CD4-positive, alpha-beta T cell (primary cell): Measurements from ENCODE around the gene NCAM2. TPM values are rescaled to one million over a fixed set of nuclear protein-coding genes. Genes with fewer than 3 reads are reported as not detected.

ENCODE experiments used
- ATAC-seq: fragments of 200-7000 bp; cut with Tn5 transposase; one replicate; pipeline ENCODE4 v1.10.0; 2022; ENCODE audit warnings: mild to moderate bottlenecking; ENCODE audit not compliant: poor library complexity
- CTCF ChIA-PET: fragments of 350-600 bp; sonication (Branson Sonifier 250); formaldehyde crosslinking; loops from one replicate; lab custom pipeline; 2021; ENCODE audit warnings: antibody characterized with exemption, inconsistent platforms; lab: Charles Lee
- POLR2A ChIA-PET: fragments of 350-600 bp; sonication (Branson Sonifier 250); formaldehyde crosslinking; loops from one replicate; lab custom pipeline; 2021; ENCODE audit warnings: antibody characterized with exemption, inconsistent platforms; lab: Charles Lee
- DNase-seq, 14 experiments: peaks; one replicate each; pipeline ENCODE4 v3.0.0-alpha.2; 2013 to 2020; ENCODE audit warnings: mixed read lengths in 2 of 14
- H3K27ac ChIP-seq, 2 donors: one replicate each; pipeline versions ENCODE4 v1.5.1 to v1.7.0; 2013; ENCODE audit warnings: low read length in 2 of 2, low read depth in 1 of 2, mild to moderate bottlenecking in 1 of 2
- H3K27me3 ChIP-seq, 2 experiments: 1 replicate in 1 of 2; 2 replicates in 1 of 2; pipeline versions ENCODE4 v1.6.1 to v1.7.0; 2013; ENCODE audit warnings: low read length in 2 of 2, control low read depth in 1 of 2, mild to moderate bottlenecking in 1 of 2, moderate library complexity in 1 of 2; ENCODE audit not compliant: insufficient read depth in 2 of 2, control insufficient read depth in 1 of 2
- H3K36me3 ChIP-seq: one replicate; pipeline ENCODE4 v1.6.1; 2013; ENCODE audit warnings: low read length, control low read depth; ENCODE audit not compliant: insufficient read depth
- H3K4me1 ChIP-seq: one replicate; pipeline ENCODE4 v1.6.1; 2013; ENCODE audit warnings: low read length, control low read depth; ENCODE audit not compliant: insufficient read depth
- H3K4me3 ChIP-seq: one replicate; pipeline ENCODE4 v1.5.1; 2013; ENCODE audit warnings: mild to moderate bottlenecking, low read length, moderate library complexity
- H3K9me3 ChIP-seq, 2 experiments: 1 replicate in 1 of 2; 2 replicates in 1 of 2; pipeline versions ENCODE4 v1.6.1 to v1.7.0; 2013; ENCODE audit warnings: low read length in 2 of 2, mild to moderate bottlenecking in 2 of 2, control low read depth in 1 of 2, moderate library complexity in 1 of 2; ENCODE audit not compliant: control insufficient read depth in 1 of 2, insufficient read depth in 1 of 2
- H3K27ac Mint-ChIP-seq: one replicate; pipeline ENCODE4 v1.8.0; 2020; ENCODE audit warnings: mixed read lengths
- H3K27me3 Mint-ChIP-seq: one replicate; pipeline ENCODE4 v1.8.0; 2021; ENCODE audit warnings: mixed read lengths
- H3K36me3 Mint-ChIP-seq: one replicate; pipeline ENCODE4 v1.8.0; 2021; ENCODE audit warnings: low read depth, mixed read lengths
- H3K4me1 Mint-ChIP-seq: one replicate; pipeline ENCODE4 v1.8.0; 2021; ENCODE audit warnings: low read depth, mixed read lengths
- H3K4me3 Mint-ChIP-seq: one replicate; pipeline ENCODE4 v1.8.0; 2020; ENCODE audit warnings: mild to moderate bottlenecking, mixed read lengths
- H3K9me3 Mint-ChIP-seq: one replicate; pipeline ENCODE4 v1.8.0; 2020; ENCODE audit warnings: mixed read lengths
- CTCF ChIP-seq: fragments of 200-600 bp; IDR thresholded peaks from one replicate; pipeline ENCODE4 v1.8.0; 2022; ENCODE audit warnings: antibody characterized with exemption, mild to moderate bottlenecking
- intact Hi-C, 2 experiments: fragments of 100-400 bp; cut with DNase I in 1 of 2; cut with micrococcal nuclease in 1 of 2; formaldehyde crosslinking; loops; one replicate each; pipeline versions ENCODE4 v1.15.1 to v1.9.0; 2023 to 2025; cut with DNase I, micrococcal nuclease
- total RNA-seq, 174 experiments: library from RNA in 2 of 174; stranded (reverse) in 2 of 174; gene quantifications; one replicate each; pipeline ENCODE4 v1.2.3 and lab custom pipeline; 2021 to 2026

NCAM2 gene
- total RNA-seq, 2 experiments from 2014 or later: not detected

GRCh38 chr21:21213297-21213696 lies 215.1 kb downstream of the NCAM2 start:
- H3K9me3 Mint-ChIP-seq: peaks cover 2% of the 10 kb centered on the region
- CTCF ChIA-PET: no interaction called here
- H3K4me1 Mint-ChIP-seq: no peaks in the 10 kb centered on the region
- Histone ChIP-seq H3K4me3 (no peak overlapping the region), H3K36me3 (no peaks in the 10 kb centered on the region), H3K27ac (no peak overlapping the region), H3K4me1 (no peaks in the 10 kb centered on the region), H3K27me3 (no peaks in the 10 kb centered on the region), H3K9me3 (peaks cover 0 to 4% of the 10 kb centered on the region in 2 experiments)
- H3K27ac Mint-ChIP-seq: no peak overlapping the region
- no peak for DNase-seq
- POLR2A ChIA-PET: no interaction called here
- no peak for ATAC-seq
- H3K36me3 Mint-ChIP-seq: no peaks in the 10 kb centered on the region
- no peak for TF ChIP-seq CTCF
- intact Hi-C loops: no loop called here
- no peaks in the 10 kb centered on the region for H3K27me3 Mint-ChIP-seq
- H3K4me3 Mint-ChIP-seq: no peak overlapping the region

GRCh38 chr21:21216047-21216446 lies 217.8 kb downstream of the NCAM2 start:
- peaks cover 5% of the 10 kb centered on the region for H3K9me3 Mint-ChIP-seq
- Histone ChIP-seq H3K36me3 (no peaks in the 10 kb centered on the region), H3K27ac (no peak overlapping the region), H3K4me3 (no peak overlapping the region), H3K9me3 (peaks cover 0 to 4% of the 10 kb centered on the region in 2 experiments), H3K27me3 (no peaks in the 10 kb centered on the region), H3K4me1 (no peaks in the 10 kb centered on the region)
- CTCF ChIA-PET: no interaction called here
- no peak for DNase-seq
- ATAC-seq: no peak
- no peak overlapping the region for H3K4me3 Mint-ChIP-seq
- intact Hi-C loops: no loop called here
- POLR2A ChIA-PET: no interaction called here
- H3K27me3 Mint-ChIP-seq: no peaks in the 10 kb centered on the region
- H3K27ac Mint-ChIP-seq: no peak overlapping the region
- no peak for TF ChIP-seq CTCF
- no peaks in the 10 kb centered on the region for H3K36me3 Mint-ChIP-seq
- H3K4me1 Mint-ChIP-seq: no peaks in the 10 kb centered on the region

GRCh38 chr21:21226472-21226871 lies 228.3 kb downstream of the NCAM2 start:
- H3K9me3 ChIP-seq: no peaks in the 10 kb centered on the region
- ATAC-seq (no peak), DNase-seq (no peak)
- POLR2A ChIA-PET: no interaction called here
- Mint-ChIP-seq H3K4me1 (no peaks in the 10 kb centered on the region), H3K36me3 (no peaks in the 10 kb centered on the region), H3K27ac (no peak overlapping the region), H3K27me3 (no peaks in the 10 kb centered on the region), H3K4me3 (no peak overlapping the region), H3K9me3 (peaks cover 5% of the 10 kb centered on the region)
- H3K4me1 ChIP-seq: no peaks in the 10 kb centered on the region
- CTCF ChIA-PET: interaction anchor here (0.6 kb wide), 1 partner anchor 1857 kb away, joined by 4 read pairs; no protein-coding TSS in a partner anchor
- no peak for TF ChIP-seq CTCF
- H3K4me3 ChIP-seq: no peak overlapping the region
- H3K36me3 ChIP-seq: no peaks in the 10 kb centered on the region
- H3K27ac ChIP-seq: no peak overlapping the region
- intact Hi-C loops: no loop called here
- H3K27me3 ChIP-seq: no peaks in the 10 kb centered on the region
